A549 (cell line): Measurements from ENCODE around the gene LRRC4C. TPM values are rescaled to one million over a fixed set of nuclear protein-coding genes. Genes with fewer than 3 reads are reported as not detected.

Source experiments
- ATAC-seq, 2 experiments: fragments of 200-7000 bp in 1 of 2; fragments of >200 bp in 1 of 2; cut with Nextera tagmentation in 1 of 2; cut with Tn5 transposase in 1 of 2; 3 replicates each; pipeline versions ENCODE4 v1.8.0 to v1.9.1; 2018 to 2020; ENCODE audit warnings: mild to moderate bottlenecking in 1 of 2, moderate library complexity in 1 of 2
- CTCF ChIA-PET: fragments of 300-600 bp; sonication (Branson Sonifier 250); formaldehyde crosslinking; extraction: SDS; loops from one replicate; lab custom pipeline; 2021; ENCODE audit warnings: antibody characterized with exemption, inconsistent platforms; lab: Yijun Ruan, JAX
- POLR2A ChIA-PET: fragments of 350-600 bp; formaldehyde crosslinking; extraction: SDS; loops from one replicate; lab custom pipeline; 2021; ENCODE audit warnings: antibody characterized with exemption, inconsistent platforms; lab: Yijun Ruan, JAX
- DNase-seq, 2 experiments: peaks; one replicate each; pipeline versions ENCODE4 v3.0.0 to v3.0.0-alpha.2; 2011 to 2016; ENCODE audit warnings: low read depth in 1 of 2, low spot score in 1 of 2
- FAIRE-seq: peaks from 2 replicates; lab custom pipeline; 2011; peaks lifted over from hg19 to GRCh38; lab: Jason Lieb, UNC
- H3K27ac ChIP-seq, 2 experiments: fragments of >200 bp; sonication (Bioruptor Twin); formaldehyde crosslinking; 3 replicates each; pipeline ENCODE4 v1.5.1; 2016 to 2017
- H3K4me1 ChIP-seq: fragments of >200 bp; sonication (Bioruptor Twin); formaldehyde crosslinking; 3 replicates; pipeline ENCODE4 v1.6.1; 2016
- H3K4me2 ChIP-seq: fragments of >200 bp; sonication (Bioruptor Twin); formaldehyde crosslinking; 3 replicates; pipeline ENCODE4 v1.6.1; 2016
- H3K4me3 ChIP-seq: fragments of >200 bp; sonication (Bioruptor Twin); formaldehyde crosslinking; 3 replicates; pipeline ENCODE4 v1.5.1; 2016
- H3K9me3 ChIP-seq: fragments of >200 bp; sonication (Bioruptor Twin); formaldehyde crosslinking; 3 replicates; pipeline ENCODE4 v1.6.1; 2016
- BCL3 ChIP-seq: fragments of >200 bp; sonication (Bioruptor Twin); formaldehyde crosslinking; IDR thresholded peaks from 3 replicates; pipeline ENCODE4 v1.6.1; 2016
- HEYL ChIP-seq: fragments of 250-450 bp; sonication (Bioruptor Pico); IDR thresholded peaks from 2 replicates; pipeline ENCODE4 v1.8.0; 2021; ENCODE audit warnings: mild to moderate bottlenecking, moderate library complexity
- HMGXB4 ChIP-seq: fragments of 250-450 bp; sonication (Bioruptor Pico); IDR thresholded peaks from 2 replicates; pipeline ENCODE4 v1.5.0; 2021; ENCODE audit warnings: mild to moderate bottlenecking, moderate library complexity, borderline replicate concordance
- HOXA7 ChIP-seq: fragments of 250-450 bp; sonication (Bioruptor Pico); IDR thresholded peaks from 2 replicates; pipeline ENCODE4 v1.5.0; 2020; ENCODE audit warnings: mild to moderate bottlenecking, moderate library complexity
- HOXB13 ChIP-seq: fragments of 250-450 bp; sonication (Bioruptor Pico); IDR thresholded peaks from 2 replicates; pipeline ENCODE4 v1.5.0; 2020; ENCODE audit warnings: low read depth, mild to moderate bottlenecking, moderate library complexity
- MAFK ChIP-seq: fragments of 450-650 bp; IDR thresholded peaks from 2 replicates; pipeline ENCODE4 v1.6.1; 2014; ENCODE audit not compliant: partially characterized antibody
- MYC ChIP-seq: IDR thresholded peaks from 2 replicates; pipeline ENCODE4 v1.6.1; 2012; ENCODE audit warnings: mild to moderate bottlenecking, inconsistent platforms, low read length, improper control_type of control experiment, borderline replicate concordance
- NPAS2 ChIP-seq: fragments of 250-450 bp; sonication (Bioruptor Pico); IDR thresholded peaks from 2 replicates; pipeline ENCODE4 v1.8.0; 2022; ENCODE audit warnings: mild to moderate bottlenecking, moderate library complexity, borderline replicate concordance
- PHF8 ChIP-seq: fragments of 200-600 bp; sonication (generic); IDR thresholded peaks from 2 replicates; pipeline ENCODE4 v1.6.1; 2016; ENCODE audit warnings: low read depth, mild to moderate bottlenecking, antibody characterized with exemption, moderate library complexity, borderline replicate concordance
- RAD21 ChIP-seq, 2 experiments: fragments of >200 bp in 1 of 2; sonication (Bioruptor Twin) in 1 of 2; formaldehyde crosslinking in 1 of 2; IDR thresholded peaks in 1 of 2; conservative IDR thresholded peaks in 1 of 2; 2 replicates in 1 of 2; 3 replicates in 1 of 2; pipeline ENCODE4 v1.6.1; 2012 to 2018; ENCODE audit warnings: inconsistent platforms in 1 of 2
- REST ChIP-seq: fragments of 200-600 bp; sonication (generic); IDR thresholded peaks from 2 replicates; pipeline ENCODE4 v1.6.1; 2016; ENCODE audit warnings: antibody characterized with exemption, mild to moderate bottlenecking, moderate library complexity
- ZFP36 ChIP-seq: fragments of 450-650 bp; IDR thresholded peaks from 2 replicates; pipeline ENCODE4 v1.6.1; 2014; ENCODE audit warnings: borderline replicate concordance; ENCODE audit not compliant: partially characterized antibody
- WGBS: methylation state at CpG from one replicate; pipeline ENCODE4 v1.1.6; 2017; ENCODE audit errors: missing lambda C conversion rate; 5-methylcytosine and 5-hydroxymethylcytosine counted together
- polyA plus RNA-seq, 4 experiments: library from polyadenylated mRNA; depleted of rRNA in 3 of 4; stranded (reverse); fragments of >200 nt; fragmentation: RNase III in 1 of 4; extraction: RNeasy Plus Mini Kit Qiagen cat#74134 plus additional on column Dnase treatment in 1 of 4; gene quantifications; 2 replicates in 3 of 4; 3 replicates in 1 of 4; pipeline ENCODE4 v1.2.3, GENCODE V29; 2011 to 2017

LRRC4C gene
- polyA plus RNA-seq, 2 of the 4 experiments (the other 2 are of a cell fraction), result not detected

- Histone ChIP-seq H3K27ac (no peak overlapping the region), H3K4me3 (no peak overlapping the region)
- WGBS, result 2% methylated on average over 3 of the region's 3 CpGs
- ATAC-seq (no peak), FAIRE-seq (no peak)
- no peak for TF ChIP-seq RAD21 (conservative IDR thresholded peaks at IDR 0.05 in 1 of 2, IDR thresholded peaks at IDR 0.05 in 1 of 2)
- TF ChIP-seq, all 56 proteins: peak for 0
- POLR2A ChIA-PET, result no interaction called here
- no peak for DNase-seq
- Histone ChIP-seq H3K4me2 (no peak overlapping the region), H3K9me3 (no peaks in the 10 kb centered on the region), H3K4me1 (no peaks in the 10 kb centered on the region)
- CTCF ChIA-PET, result interaction anchor here (0.6 kb wide), 1 partner anchor 134 kb away, joined by 3 read pairs; no protein-coding TSS in a partner anchor
These were observed 203.4 kb downstream of the LRRC4C start for GRCh38 chr11:41256041-41256440.

GRCh38 chr11:41254966-41255365, 204.5 kb downstream of the LRRC4C start:
- H3K4me2 ChIP-seq, result no peak overlapping the region
- H3K9me3 ChIP-seq, result no peaks in the 10 kb centered on the region
- POLR2A ChIA-PET, result no interaction called here
- 0% methylated on average over 2 of the region's 2 CpGs for WGBS
- CTCF ChIA-PET, result no interaction called here
- TF ChIP-seq HMGXB4, result no peak
- no peak for TF ChIP-seq HOXB13 (CRISPR knock-in tag)
- TF ChIP-seq HOXA7 (CRISPR knock-in tag), result no peak
- TF ChIP-seq PHF8, result no peak
- TF ChIP-seq BCL3, result no peak
- TF ChIP-seq MYC, result no peak
- no peak for TF ChIP-seq HEYL
- TF ChIP-seq ZFP36, result no peak
- no peak for TF ChIP-seq REST
- no peak for DNase-seq
- FAIRE-seq, result no peak
- no peak overlapping the region for H3K27ac ChIP-seq
- ATAC-seq, result no peak
- no peak overlapping the region for H3K4me3 ChIP-seq
- no peaks in the 10 kb centered on the region for H3K4me1 ChIP-seq

- ChIA-PET CTCF (no interaction called here), POLR2A (no interaction called here)
- Histone ChIP-seq H3K4me1 (no peaks in the 10 kb centered on the region), H3K4me2 (no peak overlapping the region), H3K27ac (no peak overlapping the region), H3K4me3 (no peak overlapping the region), H3K9me3 (no peaks in the 10 kb centered on the region)
- FAIRE-seq (no peak), ATAC-seq (no peak), DNase-seq (no peak)
- 0% methylated on average over 2 of the region's 2 CpGs for WGBS
- TF ChIP-seq NPAS2 (no peak), MAFK (peak; percentile 65), REST (no peak)
These were observed 209.0 kb downstream of the LRRC4C start for GRCh38 chr11:41250408-41250935.
